GM21367 (cell line): ENCODE results near the gene MVD.

ENCODE experiments used
- ATAC-seq: cut with Tn5 transposase; IDR thresholded peaks from one replicate; pipeline ENCODE4 v1.9.1; 2021; ENCODE audit not compliant: unreplicated experiment

Gene MVD

DNA sequence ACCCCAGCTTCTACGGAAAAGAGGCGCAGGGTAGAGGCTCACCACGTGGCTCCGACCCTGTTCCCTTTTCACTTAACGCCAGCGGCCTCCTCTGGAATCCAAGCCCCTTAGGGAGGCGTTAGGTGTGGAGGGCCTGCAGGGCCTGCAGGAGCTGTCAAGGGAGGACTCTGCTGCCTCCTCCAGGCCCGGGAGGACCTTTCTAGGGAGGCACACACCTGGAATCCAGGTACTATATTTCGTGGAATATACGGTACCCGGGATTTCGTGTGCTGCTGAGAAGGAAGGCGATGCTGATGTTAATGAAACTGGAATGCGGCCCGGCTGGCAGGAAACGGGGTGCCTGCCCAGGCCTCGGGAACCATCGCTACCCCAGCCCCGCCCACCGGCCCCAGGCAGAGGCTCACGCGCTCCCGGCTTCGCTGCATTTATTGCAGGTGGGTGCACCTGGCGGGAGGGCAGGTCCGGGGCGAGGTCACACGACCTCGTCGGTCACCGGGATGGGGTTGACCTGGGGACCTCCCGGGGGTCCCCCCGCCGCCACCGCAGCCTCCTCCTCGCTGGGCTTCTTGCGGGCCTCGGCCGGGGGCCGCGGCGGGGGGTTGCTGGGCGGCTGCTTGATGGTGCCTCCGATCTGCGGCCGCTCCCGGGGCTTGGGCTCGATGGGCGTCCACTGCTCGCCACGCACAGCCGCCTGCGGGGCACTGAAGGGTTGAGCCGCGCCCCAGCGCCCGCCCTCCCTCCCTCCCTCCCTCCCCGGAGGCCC, 19.8 kb downstream of the MVD start:
- ATAC-seq = no peak

DNA sequence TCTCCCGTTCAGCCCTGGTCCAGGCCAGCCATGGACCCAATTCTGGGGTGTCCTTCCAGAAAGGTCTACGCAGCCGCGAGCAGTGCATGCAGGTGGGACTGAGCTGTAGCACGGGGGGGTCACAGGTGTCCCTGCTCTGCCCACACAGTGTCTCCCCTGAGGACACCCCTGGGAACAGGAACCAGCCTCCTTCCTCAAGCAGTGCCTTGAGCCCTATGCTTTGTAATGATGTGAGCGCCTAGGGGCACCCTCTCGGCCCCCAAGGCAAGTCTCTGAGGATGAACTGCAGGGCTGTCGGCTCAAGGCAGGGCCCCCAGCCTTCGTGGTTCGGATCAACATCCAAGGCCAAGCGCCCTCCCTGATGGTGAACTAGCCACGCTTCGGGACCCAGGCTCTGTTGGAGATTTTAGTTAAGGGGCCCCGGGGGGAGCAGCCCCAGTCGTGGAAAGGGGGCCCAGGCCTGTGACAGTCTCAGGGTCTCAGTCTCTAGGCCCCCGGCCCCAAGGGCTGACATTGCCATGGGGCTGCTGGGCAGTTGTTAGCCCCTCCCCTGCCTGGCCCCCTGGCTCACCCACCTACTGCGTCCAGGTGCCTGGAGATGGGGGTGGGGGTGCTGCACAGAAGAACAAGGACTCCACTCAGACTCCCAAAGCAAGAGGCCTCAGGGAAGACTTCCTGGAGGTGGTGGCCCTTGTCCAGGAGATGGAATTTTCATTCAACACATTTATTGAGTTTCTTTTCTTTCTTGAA, 22.2 kb downstream of the MVD start:
- no peak for ATAC-seq

DNA sequence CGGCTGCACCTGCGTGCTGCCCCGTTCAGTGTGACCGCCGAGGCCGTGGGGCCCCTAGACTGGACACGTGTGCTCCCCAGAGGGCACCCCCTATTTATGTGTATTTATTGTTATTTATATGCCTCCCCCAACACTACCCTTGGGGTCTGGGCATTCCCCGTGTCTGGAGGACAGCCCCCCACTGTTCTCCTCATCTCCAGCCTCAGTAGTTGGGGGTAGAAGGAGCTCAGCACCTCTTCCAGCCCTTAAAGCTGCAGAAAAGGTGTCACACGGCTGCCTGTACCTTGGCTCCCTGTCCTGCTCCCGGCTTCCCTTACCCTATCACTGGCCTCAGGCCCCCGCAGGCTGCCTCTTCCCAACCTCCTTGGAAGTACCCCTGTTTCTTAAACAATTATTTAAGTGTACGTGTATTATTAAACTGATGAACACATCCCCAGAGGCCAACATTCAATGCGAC, 22.8 kb downstream of the MVD start:
- no peak for ATAC-seq

DNA sequence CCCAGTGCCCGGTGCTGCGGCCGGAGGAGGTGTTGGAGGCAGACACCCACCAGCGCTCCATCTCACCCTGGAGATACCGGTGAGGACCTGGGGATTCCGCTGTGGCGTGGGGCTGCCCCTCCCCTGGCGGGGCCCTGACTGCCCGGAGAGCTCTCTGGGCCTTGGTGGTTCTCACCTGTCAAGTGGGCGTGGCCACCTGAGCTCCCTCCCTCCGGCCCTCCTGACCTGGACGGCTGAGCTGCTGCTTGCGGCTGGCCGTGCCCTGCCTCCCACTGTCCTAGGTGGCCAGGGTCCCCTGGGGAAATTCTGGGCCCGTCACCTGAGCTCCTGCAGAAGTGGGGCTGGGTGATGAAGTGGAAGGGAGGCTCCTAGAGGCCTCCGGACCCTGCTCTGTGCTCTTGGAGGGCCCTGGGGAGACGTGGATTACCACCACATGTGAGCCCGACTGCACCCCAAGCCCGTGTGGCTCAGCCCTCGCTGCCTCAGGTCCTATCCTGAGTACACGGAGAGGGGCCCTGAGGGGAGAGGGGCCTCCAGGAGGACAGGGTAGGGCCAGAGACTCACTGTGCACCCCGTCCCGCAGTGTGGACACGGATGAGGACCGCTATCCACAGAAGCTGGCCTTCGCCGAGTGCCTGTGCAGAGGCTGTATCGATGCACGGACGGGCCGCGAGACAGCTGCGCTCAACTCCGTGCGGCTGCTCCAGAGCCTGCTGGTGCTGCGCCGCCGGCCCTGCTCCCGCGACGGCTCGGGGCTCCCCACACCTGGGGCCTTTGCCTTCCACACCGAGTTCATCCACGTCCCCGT, 23.5 kb downstream of the MVD start:
- ATAC-seq = no peak

DNA sequence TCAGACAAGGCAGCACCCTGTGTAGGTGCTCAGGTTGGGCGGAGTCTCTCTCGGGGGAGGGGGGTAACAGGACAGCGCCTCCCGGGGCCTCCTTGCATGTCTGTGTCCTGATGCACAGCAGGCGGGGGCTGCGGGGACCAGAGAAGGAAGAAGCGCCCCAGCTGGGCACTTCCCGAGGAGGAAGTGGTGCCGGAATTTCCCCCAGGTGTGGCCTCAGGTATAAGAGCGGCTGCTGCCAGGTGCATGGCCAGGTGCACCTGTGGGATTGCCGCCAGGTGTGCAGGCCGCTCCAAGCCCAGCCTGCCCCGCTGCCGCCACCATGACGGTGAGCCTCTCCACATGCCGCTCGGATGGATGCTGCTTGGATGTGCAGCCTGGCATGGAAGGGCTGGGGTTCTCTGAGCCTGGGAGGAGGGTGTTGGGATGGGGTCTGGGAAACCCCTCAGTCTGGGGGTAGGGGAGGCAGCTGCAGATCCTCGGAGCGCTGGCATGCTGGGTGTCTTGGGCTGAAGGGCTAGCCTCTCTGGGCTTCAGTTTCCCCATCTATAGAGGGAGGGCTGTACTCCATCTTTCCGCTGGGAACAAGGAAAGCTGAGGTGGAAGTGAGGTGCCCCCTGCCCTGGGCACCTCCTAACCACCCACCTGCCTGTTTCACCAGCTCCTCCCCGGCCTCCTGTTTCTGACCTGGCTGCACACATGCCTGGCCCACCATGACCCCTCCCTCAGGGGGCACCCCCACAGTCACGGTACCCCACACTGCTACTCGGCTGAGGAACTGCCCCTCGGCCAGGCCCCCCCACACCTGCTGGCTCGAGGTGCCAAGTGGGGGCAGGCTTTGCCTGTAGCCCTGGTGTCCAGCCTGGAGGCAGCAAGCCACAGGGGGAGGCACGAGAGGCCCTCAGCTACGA, 24.3 kb downstream of the MVD start, which contains the start of gene IL17C:
TSS of gene IL17C (plus strand) at position 250 of the 908 bp plus-strand sequence. CDS start at position 320, 70 bp downstream.
- ATAC-seq = no peak

DNA sequence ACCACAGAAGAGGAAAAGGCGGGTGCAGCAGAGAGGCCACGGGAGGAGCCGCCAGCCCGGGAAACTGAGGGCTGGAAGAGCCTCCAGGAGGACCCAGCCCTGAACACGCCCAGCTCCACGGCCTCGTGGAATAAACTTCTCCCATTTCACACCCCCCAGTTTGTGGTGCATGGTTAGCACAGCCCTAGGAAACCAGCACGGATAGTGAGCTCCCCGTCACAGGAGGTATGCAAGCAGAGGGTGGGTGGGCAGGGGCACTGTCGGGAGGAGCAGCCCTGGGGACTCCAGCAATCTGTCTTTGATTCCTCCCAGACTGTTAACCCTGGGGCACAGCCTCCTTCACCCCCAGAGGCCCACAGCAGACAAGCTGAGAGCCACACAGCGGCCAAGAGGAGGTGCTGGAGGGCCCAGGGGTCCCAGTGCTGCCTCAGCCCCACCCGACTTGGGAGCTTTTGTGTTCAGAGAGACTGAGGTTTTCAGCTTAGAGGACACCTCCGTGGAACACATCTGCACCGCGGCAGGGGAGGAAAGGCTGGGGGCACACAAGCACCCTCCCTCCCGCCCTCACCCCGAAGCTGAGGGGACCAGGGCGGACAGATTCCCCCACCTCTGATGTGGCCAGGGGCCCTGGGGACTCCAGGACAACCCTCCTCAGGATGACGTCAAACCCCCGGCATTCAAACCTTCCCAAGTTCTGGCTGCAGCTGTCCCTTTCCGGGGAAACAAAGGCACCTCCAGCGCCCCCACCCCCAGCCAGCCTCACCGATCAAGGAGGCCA, 26.2 kb downstream of the MVD start:
- no peak for ATAC-seq

DNA sequence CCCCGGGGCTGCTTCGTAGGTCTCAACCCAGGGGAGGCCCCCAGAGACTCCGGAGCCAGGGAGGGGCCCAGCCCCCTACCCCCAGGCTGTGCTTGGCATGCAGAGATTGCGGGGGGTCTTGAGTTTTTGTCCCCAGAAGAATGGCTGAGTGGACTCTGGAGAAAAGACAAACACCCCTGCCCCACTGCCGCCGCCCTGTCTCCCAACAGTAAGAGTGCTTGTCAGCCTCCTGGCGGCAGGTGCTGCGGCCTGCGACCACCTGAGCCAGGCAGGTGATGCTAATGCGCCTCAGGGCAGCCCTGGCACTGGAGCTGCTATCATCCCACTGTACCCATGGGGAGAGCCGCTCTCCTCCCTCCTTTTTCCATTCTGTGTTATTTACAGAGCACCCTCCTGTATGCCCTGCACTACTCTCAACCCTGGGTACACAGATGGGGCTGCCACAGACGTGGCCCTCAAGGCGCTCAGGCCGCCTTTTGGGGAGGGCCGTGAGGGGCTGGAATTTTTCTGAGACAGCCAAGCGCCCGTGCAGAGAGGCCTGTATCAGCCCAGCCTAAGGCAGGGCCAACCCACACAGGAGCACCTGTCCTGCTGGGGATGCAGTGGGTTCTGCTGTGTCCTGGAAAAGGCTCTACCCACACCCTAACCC, 27.1 kb downstream of the MVD start:
- no peak for ATAC-seq

DNA sequence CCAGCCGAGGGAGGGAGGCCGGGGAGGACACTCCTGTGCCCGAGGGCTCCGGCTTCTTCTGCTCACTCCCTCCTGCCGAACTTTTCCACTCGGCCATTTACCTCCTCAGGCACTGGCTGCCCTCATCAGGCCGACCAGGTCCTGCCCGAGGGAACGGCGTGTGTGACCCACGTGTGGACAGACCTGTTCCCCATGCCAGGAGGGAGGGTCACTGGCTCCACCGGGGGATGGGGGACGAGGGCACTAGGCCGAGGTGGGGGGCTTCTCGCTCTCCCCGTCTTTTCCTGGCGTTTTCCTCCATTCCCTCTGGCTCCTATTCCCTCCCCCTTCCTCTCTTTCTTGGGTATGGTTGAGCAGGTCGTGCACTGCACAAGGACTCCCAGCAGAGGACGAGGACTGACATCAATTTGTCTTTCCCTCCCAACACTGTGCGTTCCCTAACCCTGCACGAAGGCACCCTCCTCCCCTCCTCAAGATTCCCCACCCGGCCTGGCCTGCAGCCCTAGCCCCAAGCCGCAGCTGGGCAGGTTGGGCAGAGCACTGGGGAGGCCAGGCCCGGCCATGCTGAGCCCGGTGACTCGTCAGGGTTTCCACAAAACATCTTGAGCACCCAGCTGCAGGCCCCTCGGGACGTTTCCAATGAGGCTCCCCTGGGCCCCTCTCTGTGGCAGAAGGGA, 27.8 kb downstream of the MVD start:
- no peak for ATAC-seq

DNA sequence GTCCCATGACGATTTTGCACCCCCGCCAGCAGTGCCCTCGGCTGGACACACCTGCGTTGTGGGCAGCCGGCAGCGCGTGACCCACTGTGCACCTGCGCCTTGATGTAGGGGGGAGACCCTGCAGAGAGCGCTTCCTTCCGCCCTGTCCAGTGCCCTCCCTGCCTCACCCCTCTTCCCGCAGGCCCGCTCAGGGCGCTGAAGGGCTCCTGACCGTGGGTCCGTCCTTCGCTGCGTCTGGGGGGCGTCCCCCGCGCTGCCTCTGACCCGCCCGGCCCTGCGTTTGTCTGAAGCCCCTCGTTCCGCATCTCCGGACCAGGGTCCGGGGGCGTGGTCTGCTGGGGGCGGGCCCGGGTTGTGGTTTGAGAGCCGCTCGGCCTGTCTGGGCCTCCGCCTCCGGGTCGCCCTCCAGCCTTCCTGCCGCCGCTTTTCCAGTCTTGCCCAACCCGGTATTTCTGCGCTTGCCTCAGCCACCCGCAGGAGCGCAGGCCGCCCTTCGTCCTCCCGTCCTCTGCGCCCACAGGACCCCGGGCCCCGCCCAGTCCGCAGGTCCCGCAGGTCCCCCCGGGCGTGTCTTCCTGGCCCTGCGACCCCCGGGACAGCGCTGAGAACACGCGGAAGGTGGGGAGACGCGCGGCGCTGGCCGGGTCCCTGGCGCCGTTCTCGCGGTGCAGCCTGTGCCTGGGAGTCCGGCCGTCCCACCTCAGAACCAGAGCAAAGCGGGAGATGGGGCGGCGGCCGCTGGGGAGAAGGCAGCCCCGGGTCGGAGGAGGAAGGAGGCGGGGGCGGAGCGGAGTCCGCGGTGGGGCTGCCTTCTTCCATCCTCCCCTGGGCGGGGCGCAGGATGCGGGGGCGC, 28.5 kb downstream of the MVD start:
- ATAC-seq = peak; percentile 34

DNA sequence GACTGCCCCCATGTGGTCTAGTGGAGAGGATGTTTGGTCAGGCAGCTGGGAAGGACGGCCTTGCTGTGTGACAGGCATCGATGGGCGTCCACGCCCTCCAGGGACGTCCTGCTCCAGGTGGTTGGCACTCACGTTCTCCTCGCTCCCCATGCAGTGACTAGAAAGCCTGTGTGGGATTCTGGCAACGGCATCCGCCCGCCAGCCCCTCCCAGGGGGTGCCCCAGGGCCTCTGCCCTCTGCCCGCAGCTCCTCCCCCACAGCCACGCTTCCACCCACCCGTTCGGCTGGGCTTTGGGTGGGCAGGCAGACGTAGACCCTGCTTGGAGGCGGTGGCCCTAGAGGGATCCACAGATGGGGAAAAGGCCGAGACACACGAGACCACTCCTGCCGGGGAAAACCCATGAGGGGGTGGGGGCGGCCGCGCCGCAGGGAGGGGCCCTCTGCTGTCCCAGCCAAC, 29.2 kb downstream of the MVD start:
- ATAC-seq = peak; percentile 21

DNA sequence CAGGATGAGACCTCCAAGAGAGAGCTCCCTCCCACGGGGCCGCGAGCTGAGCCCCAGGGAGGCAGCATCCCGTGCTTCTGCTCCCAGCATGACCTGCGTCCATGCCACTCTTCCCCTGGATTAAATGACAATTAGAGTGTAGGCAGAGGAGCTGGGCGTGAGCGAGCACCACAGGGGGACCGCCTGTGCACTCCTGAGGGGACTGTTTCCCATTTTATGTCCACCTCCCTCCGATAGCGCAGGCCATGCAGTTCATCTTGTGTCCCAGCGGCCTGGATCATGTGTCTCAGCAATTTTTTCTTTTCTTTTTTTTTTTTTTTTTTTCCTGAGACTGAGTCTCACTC, 30.3 kb downstream of the MVD start:
- ATAC-seq = no peak

DNA sequence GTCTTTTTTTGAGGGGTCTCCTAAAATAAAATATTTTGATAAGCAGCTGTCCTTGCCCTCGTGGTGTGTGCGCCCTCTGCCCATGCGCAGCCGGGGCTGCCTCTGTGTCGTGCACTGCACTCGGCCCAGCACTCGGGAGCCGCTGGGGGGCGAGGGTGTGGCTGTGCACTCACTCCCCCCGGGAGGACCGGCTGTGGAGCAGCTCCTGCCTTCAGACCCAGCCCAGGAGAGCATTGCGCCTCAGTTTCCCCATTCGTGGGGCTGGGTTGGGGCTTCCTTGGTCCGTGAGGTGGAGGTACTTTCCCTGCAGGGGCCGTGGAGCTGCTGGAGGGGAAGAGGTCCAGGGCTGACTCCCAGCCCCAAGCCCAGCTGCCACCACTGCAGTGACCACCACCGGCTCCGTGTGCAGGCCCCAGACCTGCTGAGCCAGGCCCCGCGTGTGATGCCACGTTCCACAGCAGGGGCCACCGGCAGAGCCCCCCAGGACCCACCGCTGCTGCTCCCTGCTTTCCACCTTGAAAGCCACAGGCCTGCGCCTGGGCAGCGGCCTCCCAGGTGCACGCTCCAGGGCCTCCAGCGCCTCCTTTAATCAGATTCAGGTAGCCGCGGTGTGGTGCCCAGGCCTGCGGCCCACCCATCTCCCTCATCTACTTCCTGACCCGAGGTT, 30.8 kb downstream of the MVD start:
- ATAC-seq = no peak

DNA sequence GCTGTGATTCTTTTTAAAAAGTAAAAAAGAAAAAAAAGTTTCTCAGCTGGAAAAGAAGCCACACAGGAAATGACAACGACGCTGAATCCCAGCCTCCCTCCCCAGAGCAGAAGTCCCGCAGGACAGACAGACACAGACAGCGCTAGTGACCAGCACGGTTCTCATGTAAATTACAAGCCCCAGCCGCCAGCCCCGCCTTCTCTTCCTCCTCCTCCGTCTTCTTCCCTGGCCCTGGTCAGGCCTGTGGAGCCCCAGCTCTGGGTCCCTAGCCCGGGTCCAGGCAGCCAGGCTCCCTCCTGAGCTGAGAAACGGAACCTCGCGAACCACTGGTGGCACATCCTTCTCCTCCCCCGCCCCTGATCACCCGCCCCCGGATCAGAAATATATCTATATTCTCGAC, 31.5 kb downstream of the MVD start:
- no peak for ATAC-seq

DNA sequence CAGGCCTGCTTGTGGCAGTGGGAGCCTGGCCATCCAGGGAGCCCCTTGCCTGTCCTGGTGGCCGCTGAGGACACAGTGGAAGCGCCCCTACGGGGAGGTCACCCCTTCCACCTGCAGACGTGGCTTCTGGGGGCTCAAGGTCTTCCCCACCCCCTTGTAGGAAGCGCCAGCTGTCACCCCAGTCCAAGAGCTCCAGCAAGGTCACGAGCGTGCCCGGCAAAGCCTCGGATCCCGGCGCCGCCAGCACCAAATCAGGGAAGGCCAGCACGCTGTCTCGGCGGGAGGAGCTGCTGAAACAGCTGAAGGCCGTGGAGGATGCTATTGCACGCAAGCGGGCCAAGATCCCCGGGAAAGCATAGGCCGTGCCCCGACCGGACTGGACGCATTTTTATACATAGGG, 31.9 kb downstream of the MVD start:
- ATAC-seq = no peak

DNA sequence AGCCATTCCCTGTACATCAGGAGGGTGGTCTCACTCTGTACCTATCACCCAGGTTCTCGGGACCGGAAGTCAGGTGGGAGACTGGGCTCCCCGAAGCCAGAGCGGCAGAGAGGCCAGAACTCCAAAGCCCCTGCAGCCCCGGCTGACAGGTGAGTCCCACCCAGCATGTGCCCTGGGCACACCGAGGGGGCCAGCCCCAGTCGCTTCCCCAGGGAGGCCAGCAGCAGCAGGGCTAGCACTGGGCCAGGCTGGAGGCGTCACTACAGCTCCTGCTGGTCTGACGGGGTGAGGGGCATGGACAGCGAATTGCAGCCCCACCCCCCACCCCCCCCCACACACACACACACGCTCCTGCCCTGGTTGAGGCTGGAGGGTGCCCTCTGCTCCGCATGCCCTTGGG, 32.5 kb downstream of the MVD start:
- ATAC-seq = no peak

DNA sequence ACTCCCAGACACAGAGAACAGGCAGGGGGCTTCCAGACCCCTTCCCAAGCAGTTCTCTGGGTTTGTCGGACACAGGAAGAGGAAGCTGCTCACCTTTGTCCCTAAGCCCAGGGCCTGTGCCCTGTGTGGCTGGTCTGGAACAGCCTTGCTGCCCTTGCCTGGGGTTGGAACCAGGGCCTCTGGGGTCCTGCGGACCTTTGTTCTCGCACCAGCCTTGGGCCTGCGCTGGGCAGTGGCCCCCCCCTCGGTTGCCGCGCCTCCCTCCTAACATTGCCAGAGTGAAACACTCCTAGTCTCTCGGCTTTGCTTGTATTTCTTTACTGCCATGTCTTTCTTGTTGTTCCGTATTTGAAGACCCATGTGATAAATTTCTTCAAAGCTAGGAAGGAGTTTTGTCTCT, 33.1 kb downstream of the MVD start:
- no peak for ATAC-seq

DNA sequence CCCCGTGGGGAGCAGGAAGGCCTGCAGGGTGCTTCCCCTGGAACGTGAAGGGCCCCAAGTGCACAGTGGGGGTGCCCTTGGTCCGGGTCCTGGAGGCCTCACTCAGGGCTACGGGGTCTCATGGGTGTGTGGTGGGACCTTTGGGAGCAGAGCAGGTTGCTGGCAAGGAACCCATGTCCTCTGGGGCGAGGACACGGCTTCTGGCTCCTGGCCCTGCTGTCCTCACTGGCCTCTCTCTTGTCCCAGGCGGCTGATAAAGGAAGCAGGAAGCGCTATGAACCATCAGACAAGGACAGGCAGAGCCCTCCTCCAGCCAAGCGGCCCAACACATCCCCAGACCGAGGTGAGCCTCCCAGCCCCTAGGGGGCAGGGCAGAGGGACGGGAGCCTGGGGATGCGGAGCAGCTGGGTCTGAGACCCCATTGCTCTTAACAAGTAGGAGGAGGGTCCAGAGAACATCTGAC, 34.3 kb downstream of the MVD start:
- no peak for ATAC-seq
